WTC11 (cell line): ENCODE data around the gene RPS24. TPM values are rescaled to one million over a fixed set of nuclear protein-coding genes. Genes with fewer than 3 reads are reported as not detected.
A peak's percentile ranks its signal among the peaks of the same experiment; 100 is the strongest.

Experiments
- ATAC-seq: fragments of 200-7000 bp; cut with Tn5 transposase; 2 replicates; pipeline ENCODE4 v1.10.0; 2021; ENCODE audit warnings: mild to moderate bottlenecking, moderate library complexity
- CTCF ChIA-PET: fragments of 300-600 bp; sonication (Branson Sonifier 250); formaldehyde crosslinking; loops from one replicate; lab custom pipeline; 2021; ENCODE audit warnings: antibody characterized with exemption; lab: Charles Lee
- POLR2A ChIA-PET: fragments of 350-600 bp; sonication (Branson Sonifier 250); formaldehyde crosslinking; loops from one replicate; lab custom pipeline; 2021; ENCODE audit warnings: antibody characterized with exemption; lab: Charles Lee
- DNase-seq: peaks from one replicate; pipeline ENCODE4 v3.0.0; 2021; ENCODE audit warnings: low spot score
- H3K27ac Mint-ChIP-seq: 2 replicates; pipeline ENCODE4 v1.8.0; 2021; ENCODE audit warnings: mixed read lengths
- H3K27me3 Mint-ChIP-seq: 2 replicates; pipeline ENCODE4 v1.8.0; 2021; ENCODE audit warnings: low read depth, mild to moderate bottlenecking, moderate library complexity, mixed read lengths
- H3K36me3 Mint-ChIP-seq: 2 replicates; pipeline ENCODE4 v1.8.0; 2021; ENCODE audit warnings: mixed read lengths
- H3K4me1 Mint-ChIP-seq: 2 replicates; pipeline ENCODE4 v1.8.0; 2022; ENCODE audit warnings: mixed read lengths
- H3K4me3 Mint-ChIP-seq: 2 replicates; pipeline ENCODE4 v1.8.0; 2021; ENCODE audit warnings: mild to moderate bottlenecking, moderate library complexity, mixed read lengths
- H3K9me3 Mint-ChIP-seq: 2 replicates; pipeline ENCODE4 v1.8.0; 2021; ENCODE audit warnings: mixed read lengths
- NR3C1 ChIP-seq: sonication (generic); formaldehyde crosslinking; conservative IDR thresholded peaks from 2 replicates; pipeline ENCODE4 v1.8.1; 2023; ENCODE audit warnings: low read depth, mild to moderate bottlenecking, missing genetic modification reagents
- SP1 ChIP-seq: sonication (generic); formaldehyde crosslinking; conservative IDR thresholded peaks from 2 replicates; pipeline ENCODE4 v1.8.1; 2022; ENCODE audit warnings: missing genetic modification reagents
- STAT6 ChIP-seq: sonication (generic); formaldehyde crosslinking; conservative IDR thresholded peaks from 2 replicates; pipeline ENCODE4 v1.8.1; 2023; ENCODE audit warnings: mild to moderate bottlenecking, low read depth, missing genetic modification reagents, moderate library complexity
- TCF7 ChIP-seq: sonication (generic); formaldehyde crosslinking; IDR thresholded peaks from 2 replicates; pipeline ENCODE4 v1.8.0; 2022; ENCODE audit warnings: mild to moderate bottlenecking, low read depth, missing genetic modification reagents, moderate library complexity
- ZBTB43 ChIP-seq: sonication (generic); formaldehyde crosslinking; IDR thresholded peaks from 2 replicates; pipeline ENCODE4 v1.8.1; 2023; ENCODE audit warnings: mild to moderate bottlenecking, missing genetic modification reagents
- ZMAT4 ChIP-seq: fragments of 250-450 bp; sonication (Bioruptor Pico); IDR thresholded peaks from 2 replicates; pipeline ENCODE4 v1.9.0; 2021; ENCODE audit warnings: mild to moderate bottlenecking
- ZNF138 ChIP-seq: sonication (generic); formaldehyde crosslinking; conservative IDR thresholded peaks from 2 replicates; pipeline ENCODE4 v1.8.1; 2022; ENCODE audit warnings: mild to moderate bottlenecking, moderate library complexity, missing genetic modification reagents
- ZNF232 ChIP-seq: sonication (generic); formaldehyde crosslinking; IDR thresholded peaks from 2 replicates; pipeline ENCODE4 v1.8.0; 2022; ENCODE audit warnings: mild to moderate bottlenecking, missing genetic modification reagents
- ZNF317 ChIP-seq: sonication (generic); formaldehyde crosslinking; IDR thresholded peaks from 2 replicates; pipeline ENCODE4 v1.8.1; 2023; ENCODE audit warnings: low read depth, mild to moderate bottlenecking, moderate library complexity, missing genetic modification reagents, borderline replicate concordance
- ZNF396 ChIP-seq: fragments of 250-450 bp; sonication (Bioruptor Pico); IDR thresholded peaks from 2 replicates; pipeline ENCODE4 v1.8.0; 2021; ENCODE audit warnings: mild to moderate bottlenecking, moderate library complexity, borderline replicate concordance
- ZNF416 ChIP-seq: fragments of 250-450 bp; sonication (Bioruptor Pico); IDR thresholded peaks from 2 replicates; pipeline ENCODE4 v1.9.0; 2021; ENCODE audit warnings: mild to moderate bottlenecking, inconsistent platforms
- ZNF423 ChIP-seq: fragments of 250-450 bp; sonication (Bioruptor Pico); IDR thresholded peaks from 2 replicates; pipeline ENCODE4 v2.1.2; 2022; ENCODE audit warnings: mild to moderate bottlenecking, moderate library complexity
- total RNA-seq: library from RNA; stranded (reverse); gene quantifications from 3 replicates; pipeline ENCODE4 v1.2.3, GENCODE V29; 2021
- TF ChIP-seq, protein P1 (sequence below): fragments of 250-450 bp; sonication (Bioruptor Pico); IDR thresholded peaks from 2 replicates; pipeline ENCODE4 v1.9.0; 2021; ENCODE audit warnings: mild to moderate bottlenecking, borderline replicate concordance
- TF ChIP-seq, protein P2 (sequence below): fragments of 250-450 bp; sonication (Bioruptor Pico); IDR thresholded peaks from 2 replicates; pipeline ENCODE4 v1.8.0; 2021; ENCODE audit warnings: mild to moderate bottlenecking
- TF ChIP-seq, protein P3 (sequence below): sonication (generic); formaldehyde crosslinking; IDR thresholded peaks from 2 replicates; pipeline ENCODE4 v1.8.1; 2023; ENCODE audit warnings: mild to moderate bottlenecking, moderate library complexity, missing genetic modification reagents
- TF ChIP-seq, protein P4 (sequence below): sonication (generic); formaldehyde crosslinking; IDR thresholded peaks from 2 replicates; pipeline ENCODE4 v1.8.0; 2022; ENCODE audit warnings: missing genetic modification reagents

The RPS24 gene
- total RNA-seq, 1 experiment from 2014 or later = 1,819 TPM

DNA sequence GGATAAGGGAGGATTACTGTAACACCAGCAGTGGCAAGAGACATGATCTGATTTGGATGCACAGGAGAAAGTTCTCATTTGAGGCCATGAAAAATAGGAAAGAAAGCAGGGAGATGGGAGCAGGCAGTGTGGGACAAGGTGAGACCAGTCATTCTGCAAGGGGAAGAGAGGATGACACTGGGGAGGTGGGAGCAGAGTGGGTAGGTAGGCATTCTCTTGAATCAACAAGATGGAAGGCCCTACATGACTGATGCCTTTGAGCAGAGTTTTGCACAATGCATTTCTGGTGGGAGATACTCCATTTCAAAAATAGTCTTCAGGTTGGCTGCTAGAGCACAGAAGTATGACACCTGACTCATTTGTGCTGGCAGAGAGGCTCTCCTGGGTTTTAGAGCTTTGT, 10.5 kb downstream of the RPS24 start:
- no peak for ATAC-seq
- DNase-seq = no peak
- ChIA-PET POLR2A (no interaction called here), CTCF (interaction anchor here (4.1 kb wide), 1 partner anchor 120 kb away, joined by 39 read pairs; no protein-coding TSS in a partner anchor)
- no peak for TF ChIP-seq ZNF317 (CRISPR knock-in tag)
- peak; percentile 8; the same call in 1 of the 2 replicates for TF ChIP-seq ZMAT4 (CRISPR knock-in tag)
- no peak for TF ChIP-seq STAT6 (CRISPR knock-in tag)
- TF ChIP-seq ZNF416 = peak; percentile 58; the same call in 1 of the 2 replicates
- TF ChIP-seq, protein P1, sequence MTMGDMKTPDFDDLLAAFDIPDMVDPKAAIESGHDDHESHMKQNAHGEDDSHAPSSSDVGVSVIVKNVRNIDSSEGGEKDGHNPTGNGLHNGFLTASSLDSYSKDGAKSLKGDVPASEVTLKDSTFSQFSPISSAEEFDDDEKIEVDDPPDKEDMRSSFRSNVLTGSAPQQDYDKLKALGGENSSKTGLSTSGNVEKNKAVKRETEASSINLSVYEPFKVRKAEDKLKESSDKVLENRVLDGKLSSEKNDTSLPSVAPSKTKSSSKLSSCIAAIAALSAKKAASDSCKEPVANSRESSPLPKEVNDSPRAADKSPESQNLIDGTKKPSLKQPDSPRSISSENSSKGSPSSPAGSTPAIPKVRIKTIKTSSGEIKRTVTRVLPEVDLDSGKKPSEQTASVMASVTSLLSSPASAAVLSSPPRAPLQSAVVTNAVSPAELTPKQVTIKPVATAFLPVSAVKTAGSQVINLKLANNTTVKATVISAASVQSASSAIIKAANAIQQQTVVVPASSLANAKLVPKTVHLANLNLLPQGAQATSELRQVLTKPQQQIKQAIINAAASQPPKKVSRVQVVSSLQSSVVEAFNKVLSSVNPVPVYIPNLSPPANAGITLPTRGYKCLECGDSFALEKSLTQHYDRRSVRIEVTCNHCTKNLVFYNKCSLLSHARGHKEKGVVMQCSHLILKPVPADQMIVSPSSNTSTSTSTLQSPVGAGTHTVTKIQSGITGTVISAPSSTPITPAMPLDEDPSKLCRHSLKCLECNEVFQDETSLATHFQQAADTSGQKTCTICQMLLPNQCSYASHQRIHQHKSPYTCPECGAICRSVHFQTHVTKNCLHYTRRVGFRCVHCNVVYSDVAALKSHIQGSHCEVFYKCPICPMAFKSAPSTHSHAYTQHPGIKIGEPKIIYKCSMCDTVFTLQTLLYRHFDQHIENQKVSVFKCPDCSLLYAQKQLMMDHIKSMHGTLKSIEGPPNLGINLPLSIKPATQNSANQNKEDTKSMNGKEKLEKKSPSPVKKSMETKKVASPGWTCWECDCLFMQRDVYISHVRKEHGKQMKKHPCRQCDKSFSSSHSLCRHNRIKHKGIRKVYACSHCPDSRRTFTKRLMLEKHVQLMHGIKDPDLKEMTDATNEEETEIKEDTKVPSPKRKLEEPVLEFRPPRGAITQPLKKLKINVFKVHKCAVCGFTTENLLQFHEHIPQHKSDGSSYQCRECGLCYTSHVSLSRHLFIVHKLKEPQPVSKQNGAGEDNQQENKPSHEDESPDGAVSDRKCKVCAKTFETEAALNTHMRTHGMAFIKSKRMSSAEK (CRISPR knock-in tag) = peak; percentile 4; the same call in 1 of the 2 replicates
- TF ChIP-seq ZNF396 (CRISPR knock-in tag) = no peak
- TF ChIP-seq, protein P2, sequence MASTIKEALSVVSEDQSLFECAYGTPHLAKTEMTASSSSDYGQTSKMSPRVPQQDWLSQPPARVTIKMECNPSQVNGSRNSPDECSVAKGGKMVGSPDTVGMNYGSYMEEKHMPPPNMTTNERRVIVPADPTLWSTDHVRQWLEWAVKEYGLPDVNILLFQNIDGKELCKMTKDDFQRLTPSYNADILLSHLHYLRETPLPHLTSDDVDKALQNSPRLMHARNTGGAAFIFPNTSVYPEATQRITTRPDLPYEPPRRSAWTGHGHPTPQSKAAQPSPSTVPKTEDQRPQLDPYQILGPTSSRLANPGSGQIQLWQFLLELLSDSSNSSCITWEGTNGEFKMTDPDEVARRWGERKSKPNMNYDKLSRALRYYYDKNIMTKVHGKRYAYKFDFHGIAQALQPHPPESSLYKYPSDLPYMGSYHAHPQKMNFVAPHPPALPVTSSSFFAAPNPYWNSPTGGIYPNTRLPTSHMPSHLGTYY (CRISPR knock-in tag) = no peak; the same call in 1 of the 2 replicates
- TF ChIP-seq, all 79 proteins: peak for 3
- Mint-ChIP-seq H3K4me1 (peaks cover 62% of the 10 kb centered on the region), H3K9me3 (no peaks in the 10 kb centered on the region), H3K27me3 (no peaks in the 10 kb centered on the region), H3K4me3 (no peak overlapping the region), H3K36me3 (peaks cover 40% of the 10 kb centered on the region), H3K27ac (peak overlapping the region; percentile 64)

DNA sequence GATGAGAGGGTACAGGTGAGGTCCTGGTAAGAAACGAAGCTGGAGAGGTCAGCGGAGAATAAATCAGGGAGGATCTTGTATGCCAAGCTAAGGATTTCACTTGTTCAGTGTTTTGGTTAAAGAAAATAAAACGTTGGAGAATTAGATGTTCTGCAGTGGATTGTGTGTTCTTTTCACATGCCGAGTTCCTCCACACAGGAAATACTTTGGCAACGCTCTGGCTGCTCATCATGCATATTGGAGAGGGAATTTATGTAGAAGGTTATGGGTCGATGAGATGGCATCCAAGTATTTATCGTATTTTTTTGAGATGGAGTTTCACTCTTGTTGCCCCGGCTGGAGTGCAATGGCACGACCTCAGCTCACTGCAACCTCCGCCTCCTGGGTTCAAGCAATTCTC, 11.0 kb downstream of the RPS24 start:
- TF ChIP-seq, protein P3, sequence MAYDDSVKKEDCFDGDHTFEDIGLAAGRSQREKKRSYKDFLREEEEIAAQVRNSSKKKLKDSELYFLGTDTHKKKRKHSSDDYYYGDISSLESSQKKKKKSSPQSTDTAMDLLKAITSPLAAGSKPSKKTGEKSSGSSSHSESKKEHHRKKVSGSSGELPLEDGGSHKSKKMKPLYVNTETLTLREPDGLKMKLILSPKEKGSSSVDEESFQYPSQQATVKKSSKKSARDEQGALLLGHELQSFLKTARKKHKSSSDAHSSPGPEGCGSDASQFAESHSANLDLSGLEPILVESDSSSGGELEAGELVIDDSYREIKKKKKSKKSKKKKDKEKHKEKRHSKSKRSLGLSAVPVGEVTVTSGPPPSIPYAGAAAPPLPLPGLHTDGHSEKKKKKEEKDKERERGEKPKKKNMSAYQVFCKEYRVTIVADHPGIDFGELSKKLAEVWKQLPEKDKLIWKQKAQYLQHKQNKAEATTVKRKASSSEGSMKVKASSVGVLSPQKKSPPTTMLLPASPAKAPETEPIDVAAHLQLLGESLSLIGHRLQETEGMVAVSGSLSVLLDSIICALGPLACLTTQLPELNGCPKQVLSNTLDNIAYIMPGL (CRISPR knock-in tag) = no peak
- no peak for TF ChIP-seq TCF7 (CRISPR knock-in tag)
- no peak for TF ChIP-seq ZNF138 (CRISPR knock-in tag)
- TF ChIP-seq ZNF423 (CRISPR knock-in tag) = no peak
- TF ChIP-seq, protein P4, sequence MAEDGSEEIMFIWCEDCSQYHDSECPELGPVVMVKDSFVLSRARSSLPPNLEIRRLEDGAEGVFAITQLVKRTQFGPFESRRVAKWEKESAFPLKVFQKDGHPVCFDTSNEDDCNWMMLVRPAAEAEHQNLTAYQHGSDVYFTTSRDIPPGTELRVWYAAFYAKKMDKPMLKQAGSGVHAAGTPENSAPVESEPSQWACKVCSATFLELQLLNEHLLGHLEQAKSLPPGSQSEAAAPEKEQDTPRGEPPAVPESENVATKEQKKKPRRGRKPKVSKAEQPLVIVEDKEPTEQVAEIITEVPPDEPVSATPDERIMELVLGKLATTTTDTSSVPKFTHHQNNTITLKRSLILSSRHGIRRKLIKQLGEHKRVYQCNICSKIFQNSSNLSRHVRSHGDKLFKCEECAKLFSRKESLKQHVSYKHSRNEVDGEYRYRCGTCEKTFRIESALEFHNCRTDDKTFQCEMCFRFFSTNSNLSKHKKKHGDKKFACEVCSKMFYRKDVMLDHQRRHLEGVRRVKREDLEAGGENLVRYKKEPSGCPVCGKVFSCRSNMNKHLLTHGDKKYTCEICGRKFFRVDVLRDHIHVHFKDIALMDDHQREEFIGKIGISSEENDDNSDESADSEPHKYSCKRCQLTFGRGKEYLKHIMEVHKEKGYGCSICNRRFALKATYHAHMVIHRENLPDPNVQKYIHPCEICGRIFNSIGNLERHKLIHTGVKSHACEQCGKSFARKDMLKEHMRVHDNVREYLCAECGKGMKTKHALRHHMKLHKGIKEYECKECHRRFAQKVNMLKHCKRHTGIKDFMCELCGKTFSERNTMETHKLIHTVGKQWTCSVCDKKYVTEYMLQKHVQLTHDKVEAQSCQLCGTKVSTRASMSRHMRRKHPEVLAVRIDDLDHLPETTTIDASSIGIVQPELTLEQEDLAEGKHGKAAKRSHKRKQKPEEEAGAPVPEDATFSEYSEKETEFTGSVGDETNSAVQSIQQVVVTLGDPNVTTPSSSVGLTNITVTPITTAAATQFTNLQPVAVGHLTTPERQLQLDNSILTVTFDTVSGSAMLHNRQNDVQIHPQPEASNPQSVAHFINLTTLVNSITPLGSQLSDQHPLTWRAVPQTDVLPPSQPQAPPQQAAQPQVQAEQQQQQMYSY (CRISPR knock-in tag) = no peak
- no peak for TF ChIP-seq ZNF317 (CRISPR knock-in tag)
- no peak for TF ChIP-seq SP1 (CRISPR knock-in tag)
- TF ChIP-seq ZNF232 (CRISPR knock-in tag) = no peak
- TF ChIP-seq ZBTB43 (CRISPR knock-in tag) = no peak
- no peak for TF ChIP-seq NR3C1 (CRISPR knock-in tag)
- TF ChIP-seq, all 79 proteins: peak for 0
- Mint-ChIP-seq H3K9me3 (no peaks in the 10 kb centered on the region), H3K4me1 (peaks cover 57% of the 10 kb centered on the region), H3K4me3 (no peak overlapping the region), H3K36me3 (peaks cover 35% of the 10 kb centered on the region), H3K27ac (peak overlapping the region; percentile 64), H3K27me3 (no peaks in the 10 kb centered on the region)
- no peak for DNase-seq
- ChIA-PET CTCF (interaction anchor here (1.9 to 4.1 kb wide), 2 partner anchors 8 to 119 kb away, joined by 6 to 39 read pairs; no protein-coding TSS in a partner anchor), POLR2A (no interaction called here)
- no peak for ATAC-seq
